Panc1 (cell line): ENCODE results near the gene TRIP10. TPM values are rescaled to one million over a fixed set of nuclear protein-coding genes. Genes with fewer than 3 reads are reported as not detected.

Source experiments
- ATAC-seq: fragments of 200-7000 bp; cut with Tn5 transposase; 2 replicates; pipeline ENCODE4 v1.9.1; 2020; ENCODE audit warnings: mild to moderate bottlenecking, moderate library complexity
- BruUV-seq: library from RNA; stranded (reverse); fragments of 400-500 nt; replicated peaks from 2 replicates; lab custom pipeline; 2021; lab: Mats Ljungman, UMichigan
- CTCF ChIA-PET: fragments of 300-600 bp; sonication (Branson Sonifier 250); formaldehyde crosslinking; loops from one replicate; lab custom pipeline; 2022; ENCODE audit warnings: antibody characterized with exemption; lab: Charles Lee
- POLR2A ChIA-PET: fragments of 300-600 bp; sonication (Branson Sonifier 250); formaldehyde crosslinking; loops from one replicate; lab custom pipeline; 2022; ENCODE audit warnings: antibody characterized with exemption; lab: Charles Lee
- DNase-seq: peaks from one replicate; pipeline ENCODE4 v3.0.0-alpha.2; 2010; ENCODE audit warnings: low read depth, low spot score
- H3K27ac ChIP-seq: 2 replicates; pipeline ENCODE4 v1.5.1; 2011; ENCODE audit warnings: mild to moderate bottlenecking, low read length, inconsistent platforms
- H3K27me3 ChIP-seq: fragments of 200-500 bp; sonication (Bioruptor generic); 2 replicates; pipeline ENCODE4 v1.6.0; 2014; ENCODE audit warnings: low read length, inconsistent platforms; ENCODE audit not compliant: control insufficient read depth, insufficient read depth
- H3K36me3 ChIP-seq: fragments of 200-500 bp; sonication (Bioruptor generic); 2 replicates; pipeline ENCODE4 v1.5.1; 2014; ENCODE audit warnings: inconsistent platforms, mild to moderate bottlenecking, low read length, moderate library complexity; ENCODE audit not compliant: control insufficient read depth, insufficient read depth
- H3K4me1 ChIP-seq: 2 replicates; pipeline ENCODE4 v1.5.1; 2011; ENCODE audit warnings: inconsistent platforms, mild to moderate bottlenecking, low read length, moderate library complexity; ENCODE audit not compliant: control insufficient read depth, insufficient read depth
- H3K4me3 ChIP-seq, 2 experiments: 2 replicates each; pipeline ENCODE4 v1.5.1; 2011 to 2012; ENCODE audit warnings: low read depth in 2 of 2, low read length in 2 of 2, mild to moderate bottlenecking in 2 of 2, inconsistent platforms in 1 of 2, moderate library complexity in 1 of 2
- H3K9me3 ChIP-seq: fragments of 200-500 bp; sonication (Bioruptor generic); 2 replicates; pipeline ENCODE4 v1.5.1; 2014; ENCODE audit warnings: low read depth, mild to moderate bottlenecking, inconsistent platforms, low read length, moderate library complexity; ENCODE audit not compliant: control insufficient read depth, insufficient read depth
- CTCF ChIP-seq: fragments of 450-650 bp; IDR thresholded peaks from 2 replicates; pipeline ENCODE4 v1.5.1; 2017; ENCODE audit warnings: mild to moderate bottlenecking
- POLR2AphosphoS5 ChIP-seq: IDR thresholded peaks from 2 replicates; pipeline ENCODE4 v1.6.1; 2012; ENCODE audit warnings: mild to moderate bottlenecking, low read depth, low read length, moderate library complexity
- REST ChIP-seq, 2 experiments: IDR thresholded peaks; 2 replicates each; pipeline ENCODE4 v1.6.1; 2011 to 2012; ENCODE audit warnings: low read depth in 2 of 2, control low read depth in 1 of 2, low read length in 1 of 2, mild to moderate bottlenecking in 1 of 2, moderate library complexity in 1 of 2; ENCODE audit not compliant: insufficient read depth in 1 of 2
- SIN3A ChIP-seq: IDR thresholded peaks from 2 replicates; pipeline ENCODE4 v1.6.1; 2012; ENCODE audit warnings: low read depth, mild to moderate bottlenecking, low read length, moderate library complexity, borderline replicate concordance; ENCODE audit not compliant: insufficient read depth
- TCF7L2 ChIP-seq: IDR thresholded peaks from 2 replicates; pipeline ENCODE4 v1.6.1; 2011; ENCODE audit warnings: mild to moderate bottlenecking, low read depth, low read length, inconsistent platforms
- in situ Hi-C: cut with HindIII; loops from 2 replicates; pipeline ENCODE4 v1.10.0; 2016; ENCODE audit warnings: low sequenced_read_pairs, low pct_unique_long_range_greater_than_20kb
- intact Hi-C: fragments of 100-400 bp; cut with micrococcal nuclease; formaldehyde crosslinking; loops from one replicate; pipeline ENCODE4 v1.10.0; 2022; ENCODE audit not compliant: unreplicated experiment
- total RNA-seq: library from RNA; stranded (reverse); gene quantifications from one replicate; pipeline ENCODE4 v1.2.1, GENCODE V29; 2021; ENCODE audit not compliant: unreplicated experiment

Gene TRIP10
- total RNA-seq, 1 experiment from 2014 or later: 115 TPM

- H3K27me3 ChIP-seq: no peaks in the 10 kb centered on the region
- intact Hi-C loops (no loop called here), in situ Hi-C loops (no loop called here)
- CTCF ChIA-PET: no interaction called here
- H3K9me3 ChIP-seq: no peaks in the 10 kb centered on the region
- no peak for ATAC-seq
- no peak within 1 kb of the TSS for H3K27ac ChIP-seq
- no peaks in the 10 kb centered on the region for H3K36me3 ChIP-seq
- POLR2A ChIA-PET: interaction anchor here (0.6 kb wide), 1 partner anchor 102 kb away, joined by 3 read pairs; no protein-coding TSS in a partner anchor
- TF ChIP-seq POLR2AphosphoS5 (no peak), REST (IDR thresholded peaks at IDR 0.05; ENCODE audit: insufficient read depth in 1 of 2, low read depth in 2 of 2, low read length in 1 of 2) (no peak), CTCF (no peak), SIN3A (no peak), TCF7L2 (no peak)
- no peak within 1 kb of the TSS for H3K4me3 ChIP-seq
- no peaks in the 10 kb centered on the region for H3K4me1 ChIP-seq
- no TSS peak for BruUV-seq
- no peak for DNase-seq
Measured at GRCh38 chr19:6720369-6721137, 18.9 kb upstream of the TRIP10 start, which contains the start of gene C3. Gene C3 (minus strand): TSS chr19:6720650. CDS start chr19:6720589, 61 bp downstream.

- Histone ChIP-seq H3K4me3 (no peak overlapping the region), H3K27me3 (no peaks in the 10 kb centered on the region), H3K27ac (no peak overlapping the region), H3K4me1 (no peaks in the 10 kb centered on the region), H3K36me3 (no peaks in the 10 kb centered on the region), H3K9me3 (no peaks in the 10 kb centered on the region)
- ChIA-PET CTCF (no interaction called here), POLR2A (interaction anchor here (0.6 kb wide), 1 partner anchor 102 kb away, joined by 3 read pairs; no protein-coding TSS in a partner anchor)
- intact Hi-C loops (no loop called here), in situ Hi-C loops (no loop called here)
- TF ChIP-seq TCF7L2 (no peak), SIN3A (no peak), REST (IDR thresholded peaks at IDR 0.05; ENCODE audit: insufficient read depth in 1 of 2, low read depth in 2 of 2, low read length in 1 of 2) (no peak), POLR2AphosphoS5 (no peak)
- ATAC-seq (no peak), DNase-seq (no peak)
- no TSS peak for BruUV-seq
Measured at GRCh38 chr19:6721138-6721474, 18.4 kb upstream of the TRIP10 start.
